Measurements from ENCODE around the gene MID1.

MID1 gene

GRCh38 chrX:10631416-10632145 is 11.2 kb upstream of the MID1 start:
- ATAC-seq (ENCODE audit: low read depth) (no peak), DNase-seq (ENCODE audit: low spot score) (no peak)
- no peak for TF ChIP-seq CTCF (IDR thresholded peaks at IDR 0.05; ENCODE audit: poor library complexity, severe bottlenecking)
- no peak overlapping the region for H3K4me3 ChIP-seq (ENCODE audit: severe bottlenecking)
- no peaks in the 10 kb centered on the region for H3K9me3 ChIP-seq (ENCODE audit: severe bottlenecking)
- H3K27me3 ChIP-seq (ENCODE audit: insufficient read depth, poor library complexity, severe bottlenecking), result no peaks in the 10 kb centered on the region
- H3K4me1 ChIP-seq (ENCODE audit: insufficient read depth, poor library complexity, severe bottlenecking), result peaks cover 50% of the 10 kb centered on the region
- peak overlapping the region; percentile 96 for H3K27ac ChIP-seq (ENCODE audit: poor library complexity, severe bottlenecking)
- no peaks in the 10 kb centered on the region for H3K36me3 ChIP-seq (ENCODE audit: low read depth)

- no peak for TF ChIP-seq CTCF (IDR thresholded peaks at IDR 0.05; ENCODE audit: poor library complexity, severe bottlenecking)
These were observed 9.9 kb upstream of the MID1 start for GRCh38 chrX:10630320-10630719.

DNA sequence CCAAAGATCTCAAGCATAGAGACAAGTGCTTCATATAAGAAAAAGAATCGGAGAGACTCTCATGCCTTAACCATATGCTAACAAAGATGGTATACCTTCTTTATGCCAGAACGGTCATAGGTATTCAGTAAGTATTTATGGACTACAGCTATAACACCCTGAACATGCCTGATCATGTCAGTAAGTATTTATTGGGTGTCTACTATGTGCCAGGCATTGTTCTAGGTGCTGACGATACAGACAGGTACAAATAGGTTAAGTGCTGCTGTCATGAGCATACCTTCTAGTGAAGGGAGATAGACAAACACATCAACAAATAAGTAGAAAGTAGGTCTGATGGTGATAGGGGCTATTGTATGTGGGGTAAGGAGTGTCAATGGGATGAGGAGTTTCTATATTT is 9.5 kb upstream of the MID1 start:
- no peak for DNase-seq (ENCODE audit: low spot score)
- H3K9me3 ChIP-seq (ENCODE audit: severe bottlenecking), result no peaks in the 10 kb centered on the region
- ATAC-seq (ENCODE audit: low read depth), result 0 out of 3 replicates have a peak, but pooled peaks have one; percentile 7
- no peaks in the 10 kb centered on the region for H3K36me3 ChIP-seq (ENCODE audit: low read depth)
- H3K27me3 ChIP-seq (ENCODE audit: insufficient read depth, poor library complexity, severe bottlenecking), result no peaks in the 10 kb centered on the region
- no peak overlapping the region for H3K4me3 ChIP-seq (ENCODE audit: severe bottlenecking)
- H3K4me1 ChIP-seq (ENCODE audit: insufficient read depth, poor library complexity, severe bottlenecking), result peaks cover 39% of the 10 kb centered on the region
- peak overlapping the region; percentile 96 for H3K27ac ChIP-seq (ENCODE audit: poor library complexity, severe bottlenecking)
- TF ChIP-seq CTCF (IDR thresholded peaks at IDR 0.05; ENCODE audit: poor library complexity, severe bottlenecking), result no peak

More at GRCh38 chrX:10630320-10630719, 9.9 kb upstream of the MID1 start:
- H3K27ac ChIP-seq (ENCODE audit: poor library complexity, severe bottlenecking), result peak overlapping the region; percentile 96
- DNase-seq (ENCODE audit: low spot score), result no peak
- H3K4me1 ChIP-seq (ENCODE audit: insufficient read depth, poor library complexity, severe bottlenecking), result peaks cover 43% of the 10 kb centered on the region
- ATAC-seq (ENCODE audit: low read depth), result no peak
- no peaks in the 10 kb centered on the region for H3K36me3 ChIP-seq (ENCODE audit: low read depth)
- H3K4me3 ChIP-seq (ENCODE audit: severe bottlenecking), result no peak overlapping the region
- H3K9me3 ChIP-seq (ENCODE audit: severe bottlenecking), result no peaks in the 10 kb centered on the region
- no peaks in the 10 kb centered on the region for H3K27me3 ChIP-seq (ENCODE audit: insufficient read depth, poor library complexity, severe bottlenecking)

DNA sequence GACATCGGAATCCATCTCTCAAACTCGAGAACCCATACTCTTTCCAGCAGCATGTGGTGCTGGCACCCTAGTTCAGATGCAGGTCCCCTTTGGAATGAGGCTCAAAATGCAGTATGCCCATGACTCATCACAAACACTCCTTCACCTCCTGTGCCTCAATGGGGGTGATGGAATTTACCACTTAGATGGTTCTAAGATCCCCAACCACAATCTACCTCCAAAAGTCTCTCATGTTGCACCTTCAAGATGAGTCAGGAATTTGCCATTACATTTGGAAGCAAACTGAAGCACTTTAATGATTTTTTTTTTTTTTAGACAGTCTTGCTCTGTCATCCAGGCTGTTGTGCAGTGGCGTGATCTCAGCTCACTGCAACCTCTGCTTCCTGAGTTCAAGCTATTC is 8.5 kb upstream of the MID1 start:
- ATAC-seq (ENCODE audit: low read depth), result no peak
- DNase-seq (ENCODE audit: low spot score), result no peak
- no peaks in the 10 kb centered on the region for H3K27me3 ChIP-seq (ENCODE audit: insufficient read depth, poor library complexity, severe bottlenecking)
- H3K4me3 ChIP-seq (ENCODE audit: severe bottlenecking), result no peak overlapping the region
- peaks cover 32% of the 10 kb centered on the region for H3K4me1 ChIP-seq (ENCODE audit: insufficient read depth, poor library complexity, severe bottlenecking)
- TF ChIP-seq CTCF (IDR thresholded peaks at IDR 0.05; ENCODE audit: poor library complexity, severe bottlenecking), result no peak
- no peaks in the 10 kb centered on the region for H3K36me3 ChIP-seq (ENCODE audit: low read depth)
- peak overlapping the region; percentile 96 for H3K27ac ChIP-seq (ENCODE audit: poor library complexity, severe bottlenecking)
- no peaks in the 10 kb centered on the region for H3K9me3 ChIP-seq (ENCODE audit: severe bottlenecking)

- H3K27ac ChIP-seq (ENCODE audit: poor library complexity, severe bottlenecking), result peak overlapping the region; percentile 26
- no peaks in the 10 kb centered on the region for H3K36me3 ChIP-seq (ENCODE audit: low read depth)
- ATAC-seq (ENCODE audit: low read depth) (no peak), DNase-seq (ENCODE audit: low spot score) (no peak)
- no peaks in the 10 kb centered on the region for H3K9me3 ChIP-seq (ENCODE audit: severe bottlenecking)
- H3K4me1 ChIP-seq (ENCODE audit: insufficient read depth, poor library complexity, severe bottlenecking), result peaks cover 19% of the 10 kb centered on the region
- no peaks in the 10 kb centered on the region for H3K27me3 ChIP-seq (ENCODE audit: insufficient read depth, poor library complexity, severe bottlenecking)
- no peak overlapping the region for H3K4me3 ChIP-seq (ENCODE audit: severe bottlenecking)
- TF ChIP-seq CTCF (IDR thresholded peaks at IDR 0.05; ENCODE audit: poor library complexity, severe bottlenecking), result no peak
These were observed 1.8 kb upstream of the MID1 start for GRCh38 chrX:10622197-10622596.

Measured in RWPE2 (cell line).